Measurements from ENCODE around the gene SMAD3. TPM values are rescaled to one million over a fixed set of nuclear protein-coding genes. Genes with fewer than 3 reads are reported as not detected.

Gene SMAD3
- total RNA-seq, 4 donors from 2014 or later, result 21.2 to 32.3 (median 24.2) TPM

GRCh38 chr15:67030036-67030762 is 35.2 kb upstream of the SMAD3 start:
- intact Hi-C loops (cut with DNase I), result no loop called here
- TF ChIP-seq POLR2A (IDR thresholded peaks at IDR 0.05; ENCODE audit: low read depth) (no peak), CTCF (IDR thresholded peaks at IDR 0.05) (no peak), EP300 (IDR thresholded peaks at IDR 0.05) (no peak), POLR2AphosphoS5 (IDR thresholded peaks at IDR 0.05) (no peak)
- 87% methylated on average over 5 of the region's 5 CpGs for WGBS

GRCh38 chr15:67031331-67031730 is 34.1 kb upstream of the SMAD3 start:
- TF ChIP-seq POLR2AphosphoS5 (IDR thresholded peaks at IDR 0.05), result no peak
- TF ChIP-seq EP300 (IDR thresholded peaks at IDR 0.05), result no peak
- TF ChIP-seq CTCF (IDR thresholded peaks at IDR 0.05), result no peak
- no peak for TF ChIP-seq POLR2A (IDR thresholded peaks at IDR 0.05; ENCODE audit: low read depth)
- Histone ChIP-seq H3K27me3 (no peaks in the 10 kb centered on the region), H3K36me3 (no peaks in the 10 kb centered on the region), H3K27ac (replicated peaks in 1 of 4) (no peak overlapping the region), H3K4me1 (peaks cover 21 to 35% (median 29%) of the 10 kb centered on the region in 4 donors), H3K4me3 (no peak overlapping the region), H3K9me3 (no peaks in the 10 kb centered on the region)
- intact Hi-C loops (cut with DNase I), result no loop called here
- DNase-seq (ENCODE audit: extremely low spot score), result no peak

More at GRCh38 chr15:67030036-67030762, 35.2 kb upstream of the SMAD3 start:
- no peaks in the 10 kb centered on the region for H3K27me3 ChIP-seq
- H3K4me3 ChIP-seq, result no peak overlapping the region
- no peaks in the 10 kb centered on the region for H3K9me3 ChIP-seq
- peaks cover 32 to 46% (median 40%) of the 10 kb centered on the region in 4 donors for H3K4me1 ChIP-seq
- no peak for DNase-seq (ENCODE audit: extremely low spot score)
- H3K36me3 ChIP-seq, result no peaks in the 10 kb centered on the region
- H3K27ac ChIP-seq (replicated peaks in 1 of 4), result no peak overlapping the region

GRCh38 chr15:67032608-67033007 is 32.8 kb upstream of the SMAD3 start:
- TF ChIP-seq POLR2AphosphoS5 (IDR thresholded peaks at IDR 0.05) (no peak), EP300 (IDR thresholded peaks at IDR 0.05) (no peak)
- Histone ChIP-seq H3K4me3 (no peak overlapping the region), H3K27me3 (no peaks in the 10 kb centered on the region), H3K36me3 (no peaks in the 10 kb centered on the region), H3K9me3 (no peaks in the 10 kb centered on the region), H3K27ac (replicated peaks in 1 of 4) (no peak overlapping the region), H3K4me1 (peaks cover 14 to 28% (median 21%) of the 10 kb centered on the region in 4 donors)
- no peak for DNase-seq (ENCODE audit: extremely low spot score)
- intact Hi-C loops (cut with DNase I), result no loop called here
- WGBS, result 92% methylated on average over 3 of the region's 3 CpGs

- H3K4me3 ChIP-seq, result peak overlapping the region; percentile 31 to 56 (median 36)
- no peak overlapping the region for H3K27ac ChIP-seq (replicated peaks in 1 of 4)
- 68% methylated on average over 10 of the region's 12 CpGs for WGBS
- DNase-seq (ENCODE audit: extremely low spot score), result no peak
- intact Hi-C loops (cut with DNase I), result no loop called here
- peaks cover 14 to 28% (median 21%) of the 10 kb centered on the region in 4 donors for H3K4me1 ChIP-seq
- H3K9me3 ChIP-seq, result no peaks in the 10 kb centered on the region
- TF ChIP-seq POLR2A (IDR thresholded peaks at IDR 0.05; ENCODE audit: low read depth) (no peak), EP300 (IDR thresholded peaks at IDR 0.05) (no peak), POLR2AphosphoS5 (IDR thresholded peaks at IDR 0.05) (no peak), CTCF (IDR thresholded peaks at IDR 0.05) (no peak)
- H3K27me3 ChIP-seq, result no peaks in the 10 kb centered on the region
- H3K36me3 ChIP-seq, result no peaks in the 10 kb centered on the region
Measured at GRCh38 chr15:67033012-67033411, 32.4 kb upstream of the SMAD3 start.

GRCh38 chr15:67033571-67034044 is 31.8 kb upstream of the SMAD3 start:
- H3K27me3 ChIP-seq, result no peaks in the 10 kb centered on the region
- peak overlapping the region; percentile 31 to 56 (median 36) for H3K4me3 ChIP-seq
- H3K36me3 ChIP-seq, result no peaks in the 10 kb centered on the region
- peaks cover 14 to 28% (median 21%) of the 10 kb centered on the region in 4 donors for H3K4me1 ChIP-seq
- no peak for DNase-seq (ENCODE audit: extremely low spot score)
- H3K9me3 ChIP-seq, result no peaks in the 10 kb centered on the region
- peak in 1 of 3 experiments; percentile 10 for TF ChIP-seq CTCF (IDR thresholded peaks at IDR 0.05)
- TF ChIP-seq EP300 (IDR thresholded peaks at IDR 0.05), result no peak
- intact Hi-C loops (cut with DNase I), result no loop called here
- 0% methylated on average over 7 of the region's 50 CpGs for WGBS
- H3K27ac ChIP-seq (replicated peaks in 1 of 4), result no peak overlapping the region

Measured in esophagus muscularis mucosa (tissue), 4 donors.